Smooth muscle cell (in vitro differentiated cells): Measurements from ENCODE around the gene TRAPPC10. TPM values are rescaled to one million over a fixed set of nuclear protein-coding genes. Genes with fewer than 3 reads are reported as not detected.

Source experiments
- DNase-seq: peaks from one replicate; lab custom pipeline; 2025; ENCODE audit not compliant: unreplicated experiment; lab: John Stamatoyannopoulos, UW
- H2AFZ ChIP-seq: fragments of 200-600 bp; sonication (generic); 2 replicates; pipeline ENCODE4 v1.6.0; 2016; ENCODE audit warnings: antibody characterized with exemption, low read depth, mild to moderate bottlenecking
- H3F3A ChIP-seq: fragments of 200-600 bp; sonication (generic); 2 replicates; pipeline ENCODE4 v1.6.0; 2017; ENCODE audit warnings: antibody characterized with exemption, low read depth
- H3K27ac ChIP-seq: fragments of 200-600 bp; sonication (generic); 2 replicates; pipeline ENCODE4 v1.5.1; 2016; ENCODE audit warnings: low read depth, mild to moderate bottlenecking
- H3K27me3 ChIP-seq: fragments of 200-600 bp; sonication (generic); 2 replicates; pipeline ENCODE4 v1.6.1; 2016; ENCODE audit warnings: low read depth, mild to moderate bottlenecking
- H3K36me3 ChIP-seq: fragments of 200-600 bp; sonication (generic); 2 replicates; pipeline ENCODE4 v1.5.1; 2016; ENCODE audit warnings: low read depth
- H3K4me1 ChIP-seq: fragments of 200-600 bp; sonication (generic); 2 replicates; pipeline ENCODE4 v1.5.1; 2016; ENCODE audit warnings: low read depth
- H3K4me2 ChIP-seq: fragments of 200-600 bp; sonication (generic); 2 replicates; pipeline ENCODE4 v1.6.0; 2016; ENCODE audit warnings: mild to moderate bottlenecking
- H3K4me3 ChIP-seq: fragments of 200-600 bp; sonication (generic); 2 replicates; pipeline ENCODE4 v1.5.1; 2016; ENCODE audit warnings: mild to moderate bottlenecking
- H3K79me2 ChIP-seq: fragments of 200-600 bp; sonication (generic); 2 replicates; pipeline ENCODE4 v1.6.0; 2016; ENCODE audit warnings: low read depth, mild to moderate bottlenecking
- H3K9ac ChIP-seq: fragments of 200-600 bp; sonication (generic); 2 replicates; pipeline ENCODE4 v1.6.0; 2016; ENCODE audit warnings: low read depth
- H3K9me3 ChIP-seq: fragments of 200-600 bp; sonication (generic); replicated peaks from 2 replicates; pipeline ENCODE4 v1.5.1; 2016; ENCODE audit warnings: low read depth
- H4K20me1 ChIP-seq: fragments of 200-600 bp; sonication (generic); 2 replicates; pipeline ENCODE4 v1.6.0; 2016; ENCODE audit warnings: low read depth
- CTCF ChIP-seq: fragments of 200-600 bp; sonication (generic); IDR thresholded peaks from 2 replicates; pipeline ENCODE4 v1.5.1; 2017; ENCODE audit warnings: borderline replicate concordance, mild to moderate bottlenecking, antibody characterized with exemption; ENCODE audit not compliant: insufficient read depth, poor library complexity, severe bottlenecking
- WGBS: methylation state at CpG from one replicate; pipeline ENCODE4 v1.1.7; 2016; ENCODE audit warnings: low lambda C conversion rate; 5-methylcytosine and 5-hydroxymethylcytosine counted together
- polyA plus RNA-seq: library from polyadenylated mRNA; unstranded; fragments of >200 nt; fragmentation: Nextera tagmentation; extraction: Ambion mirVana; gene quantifications from 2 replicates; pipeline ENCODE4 v1.2.1, GENCODE V29; 2016
- total RNA-seq: library from RNA; depleted of rRNA; stranded (reverse); fragments of >200 nt; gene quantifications from 2 replicates; pipeline ENCODE4 v1.2.3, GENCODE V29; 2014

The TRAPPC10 gene
- total and polyA plus RNA-seq, 2 experiments from 2014 or later: 7.9 to 16.9 TPM

- H3K27ac ChIP-seq: no peak overlapping the region
- no peaks in the 10 kb centered on the region for H3K4me1 ChIP-seq
- DNase-seq: no peak
- H3K4me3 ChIP-seq: no peak overlapping the region
- H4K20me1 ChIP-seq: peaks cover 36% of the 10 kb centered on the region
- H3K36me3 ChIP-seq: peaks cover 4% of the 10 kb centered on the region
- no peaks in the 10 kb centered on the region for H3K27me3 ChIP-seq
- H3K79me2 ChIP-seq: peaks cover 40% of the 10 kb centered on the region
- H2AFZ ChIP-seq: no peak overlapping the region
- no peak overlapping the region for H3K9ac ChIP-seq
- H3F3A ChIP-seq: no peaks in the 10 kb centered on the region
- TF ChIP-seq CTCF: no peak
- H3K9me3 ChIP-seq: no peaks in the 10 kb centered on the region
- no peak overlapping the region for H3K4me2 ChIP-seq
- whole genome bisulfite sequencing: 94% methylated on average over 4 of the region's 4 CpGs
Measured at GRCh38 chr21:44035244-44035643, 23.1 kb downstream of the TRAPPC10 start.

GRCh38 chr21:44038063-44038462 lies 26.0 kb downstream of the TRAPPC10 start:
- no peak for DNase-seq
- Histone ChIP-seq H3K4me2 (no peak overlapping the region), H3K36me3 (no peaks in the 10 kb centered on the region), H3K4me3 (no peak overlapping the region), H3K27ac (no peak overlapping the region), H4K20me1 (peaks cover 36% of the 10 kb centered on the region), H3K9ac (no peak overlapping the region), H2AFZ (no peak overlapping the region), H3F3A (no peaks in the 10 kb centered on the region), H3K4me1 (no peaks in the 10 kb centered on the region), H3K27me3 (no peaks in the 10 kb centered on the region), H3K9me3 (no peaks in the 10 kb centered on the region), H3K79me2 (peaks cover 39% of the 10 kb centered on the region)
- 97% methylated on average over 14 of the region's 14 CpGs for WGBS
- TF ChIP-seq CTCF: no peak

GRCh38 chr21:44039828-44040227 lies 27.7 kb downstream of the TRAPPC10 start:
- Histone ChIP-seq H3K27me3 (no peaks in the 10 kb centered on the region), H3K9me3 (no peaks in the 10 kb centered on the region), H3F3A (no peaks in the 10 kb centered on the region), H3K4me1 (no peaks in the 10 kb centered on the region), H3K4me2 (no peak overlapping the region), H3K9ac (no peak overlapping the region), H3K79me2 (peaks cover 47% of the 10 kb centered on the region), H3K27ac (no peak overlapping the region), H2AFZ (no peak overlapping the region), H3K36me3 (no peaks in the 10 kb centered on the region), H4K20me1 (peaks cover 44% of the 10 kb centered on the region), H3K4me3 (no peak overlapping the region)
- WGBS: 98% methylated on average over 5 of the region's 5 CpGs
- DNase-seq: no peak
- TF ChIP-seq CTCF: no peak

- WGBS: 95% methylated on average over 6 of the region's 6 CpGs
- Histone ChIP-seq H3K27me3 (no peaks in the 10 kb centered on the region), H3K9me3 (no peaks in the 10 kb centered on the region), H3K27ac (no peak overlapping the region), H3K36me3 (no peaks in the 10 kb centered on the region), H3K4me2 (no peak overlapping the region), H3K9ac (no peak overlapping the region), H3K4me1 (no peaks in the 10 kb centered on the region), H3F3A (no peaks in the 10 kb centered on the region), H3K4me3 (no peak overlapping the region), H3K79me2 (peaks cover 66% of the 10 kb centered on the region), H2AFZ (no peak overlapping the region), H4K20me1 (peaks cover 68% of the 10 kb centered on the region)
- no peak for TF ChIP-seq CTCF
- no peak for DNase-seq
Measured at GRCh38 chr21:44043613-44044012, 31.5 kb downstream of the TRAPPC10 start.
